ENCODE results near the gene RNF207.

RNF207 gene

GRCh38 chr1:6179564-6180175, 26.2 kb upstream of the RNF207 start:
- Histone ChIP-seq H4K20me1 (ENCODE audit: insufficient read depth, low read length) (peaks cover under 1% of the 10 kb centered on the region; the same call in 1 of the 2 replicates), H3K4me2 (ENCODE audit: low read length) (no peak overlapping the region), H3K36me3 (replicated peaks; ENCODE audit: low read depth, low read length) (peaks cover 6% of the 10 kb centered on the region), H3K9ac (ENCODE audit: low read length) (no peak overlapping the region), H3K4me3 (ENCODE audit: low read length) (no peak overlapping the region), H3K27me3 (ENCODE audit: low read depth, low read length) (no peaks in the 10 kb centered on the region), H3K9me3 (ENCODE audit: insufficient read depth, low read length) (no peaks in the 10 kb centered on the region), H3K79me2 (ENCODE audit: low read length) (no peaks in the 10 kb centered on the region), H3K4me1 (ENCODE audit: low read length) (no peaks in the 10 kb centered on the region), H3K27ac (ENCODE audit: low read length) (no peak overlapping the region), H2AFZ (ENCODE audit: low read depth, low read length) (no peak overlapping the region)
- TF ChIP-seq EZH2phosphoT487 (IDR thresholded peaks at IDR 0.05; ENCODE audit: low read depth): no peak
- no peak for TF ChIP-seq CTCF (IDR thresholded peaks at IDR 0.05; ENCODE audit: low read depth, low read length)

GRCh38 chr1:6180268-6180706, 25.6 kb upstream of the RNF207 start, which contains the start of gene CHD5:
TSS of gene CHD5 (minus strand) at chr1:6180321. CDS start at chr1:6180023, 298 bp downstream.
- H3K79me2 ChIP-seq (ENCODE audit: low read length): no peaks in the 10 kb centered on the region
- no peak within 1 kb of the TSS for H3K9ac ChIP-seq (ENCODE audit: low read length)
- peaks cover 5% of the 10 kb centered on the region for H4K20me1 ChIP-seq (ENCODE audit: insufficient read depth, low read length)
- H3K27ac ChIP-seq (ENCODE audit: low read length): no peak within 1 kb of the TSS
- no peak for TF ChIP-seq CTCF (IDR thresholded peaks at IDR 0.05; ENCODE audit: low read depth, low read length)
- no peak for TF ChIP-seq EZH2phosphoT487 (IDR thresholded peaks at IDR 0.05; ENCODE audit: low read depth)
- H3K4me2 ChIP-seq (ENCODE audit: low read length): no peak within 1 kb of the TSS
- peaks cover 12% of the 10 kb centered on the region for H3K36me3 ChIP-seq (replicated peaks; ENCODE audit: low read depth, low read length)
- H3K4me1 ChIP-seq (ENCODE audit: low read length): no peaks in the 10 kb centered on the region
- no peak within 1 kb of the TSS for H2AFZ ChIP-seq (ENCODE audit: low read depth, low read length)
- H3K9me3 ChIP-seq (ENCODE audit: insufficient read depth, low read length): no peaks in the 10 kb centered on the region
- H3K4me3 ChIP-seq (ENCODE audit: low read length): no peak within 1 kb of the TSS
- H3K27me3 ChIP-seq (ENCODE audit: low read depth, low read length): no peaks in the 10 kb centered on the region

GRCh38 chr1:6180707-6181311, 25.1 kb upstream of the RNF207 start:
- H3K27ac ChIP-seq (ENCODE audit: low read length): no peak overlapping the region
- no peak overlapping the region for H3K4me2 ChIP-seq (ENCODE audit: low read length)
- no peak overlapping the region for H3K4me3 ChIP-seq (ENCODE audit: low read length)
- H3K4me1 ChIP-seq (ENCODE audit: low read length): no peaks in the 10 kb centered on the region
- H3K27me3 ChIP-seq (ENCODE audit: low read depth, low read length): no peaks in the 10 kb centered on the region
- H3K79me2 ChIP-seq (ENCODE audit: low read length): peaks cover 3% of the 10 kb centered on the region; the same call in 1 of the 2 replicates
- no peak for TF ChIP-seq CTCF (IDR thresholded peaks at IDR 0.05; ENCODE audit: low read depth, low read length)
- no peak for TF ChIP-seq EZH2phosphoT487 (IDR thresholded peaks at IDR 0.05; ENCODE audit: low read depth)
- H3K9ac ChIP-seq (ENCODE audit: low read length): no peak overlapping the region
- H3K36me3 ChIP-seq (replicated peaks; ENCODE audit: low read depth, low read length): peaks cover 16% of the 10 kb centered on the region
- H3K9me3 ChIP-seq (ENCODE audit: insufficient read depth, low read length): no peaks in the 10 kb centered on the region
- peaks cover 10% of the 10 kb centered on the region for H4K20me1 ChIP-seq (ENCODE audit: insufficient read depth, low read length)
- no peak overlapping the region for H2AFZ ChIP-seq (ENCODE audit: low read depth, low read length)

GRCh38 chr1:6181347-6181770, 24.6 kb upstream of the RNF207 start:
- no peaks in the 10 kb centered on the region for H3K4me1 ChIP-seq (ENCODE audit: low read length)
- peaks cover 16% of the 10 kb centered on the region for H3K36me3 ChIP-seq (replicated peaks; ENCODE audit: low read depth, low read length)
- no peaks in the 10 kb centered on the region for H3K9me3 ChIP-seq (ENCODE audit: insufficient read depth, low read length)
- H3K4me2 ChIP-seq (ENCODE audit: low read length): no peak overlapping the region
- H4K20me1 ChIP-seq (ENCODE audit: insufficient read depth, low read length): peaks cover 12% of the 10 kb centered on the region
- no peak overlapping the region for H3K4me3 ChIP-seq (ENCODE audit: low read length)
- no peak overlapping the region for H2AFZ ChIP-seq (ENCODE audit: low read depth, low read length)
- H3K79me2 ChIP-seq (ENCODE audit: low read length): peaks cover 4% of the 10 kb centered on the region; the same call in 1 of the 2 replicates
- TF ChIP-seq CTCF (IDR thresholded peaks at IDR 0.05; ENCODE audit: low read depth, low read length): no peak
- TF ChIP-seq EZH2phosphoT487 (IDR thresholded peaks at IDR 0.05; ENCODE audit: low read depth): no peak
- no peak overlapping the region for H3K9ac ChIP-seq (ENCODE audit: low read length)
- H3K27me3 ChIP-seq (ENCODE audit: low read depth, low read length): no peaks in the 10 kb centered on the region
- H3K27ac ChIP-seq (ENCODE audit: low read length): no peak overlapping the region

All from OCI-LY3 (cell line).